ENCODE data around the gene MAMDC4.
"Not testable (repeated sequence)": the region's sequence is repeated elsewhere in the genome, so short reads cannot be mapped to it uniquely, and the experiment has no call there.

The MAMDC4 gene

GRCh38 chr9:136851941-136852663 lies at the start of gene MAMDC4:
TSS of gene MAMDC4 (plus strand) at chr9:136852346. CDS start at chr9:136852417, 71 bp downstream.
- no peak for DNase-seq (ENCODE audit: low spot score)

DNA sequence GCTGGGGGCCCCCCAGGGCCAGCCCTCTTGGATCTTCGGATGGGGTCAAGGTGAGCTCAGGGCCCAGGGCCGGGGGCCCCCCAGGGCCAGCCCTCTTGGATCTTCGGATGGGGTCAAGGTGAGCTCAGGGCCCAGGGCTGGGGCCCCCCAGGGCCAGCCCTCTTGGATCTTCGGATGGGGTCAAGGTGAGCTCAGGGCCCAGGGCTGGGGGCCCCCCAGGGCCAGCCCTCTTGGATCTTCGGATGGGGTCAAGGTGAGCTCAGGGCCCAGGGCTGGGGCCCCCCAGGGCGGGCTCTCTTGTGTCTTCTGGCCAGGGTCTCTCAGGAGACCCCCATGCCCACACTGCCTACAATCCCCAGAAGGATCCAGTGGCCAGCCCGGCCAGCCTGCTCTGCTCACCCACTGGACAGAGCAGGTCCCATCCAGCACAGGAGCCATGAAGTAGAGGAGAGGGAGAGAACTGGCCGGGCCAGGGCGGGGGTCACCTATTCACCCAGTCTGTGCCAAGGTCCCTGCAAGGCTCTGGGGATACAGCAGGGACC lies 49.1 kb upstream of the MAMDC4 start:
- DNase-seq (ENCODE audit: low spot score): not testable (repeated sequence)

- no peak for DNase-seq (ENCODE audit: low spot score)
These were observed 48.3 kb upstream of the MAMDC4 start for GRCh38 chr9:136803551-136804508.

- no peak for DNase-seq (ENCODE audit: low spot score)
These were observed 47.5 kb upstream of the MAMDC4 start for GRCh38 chr9:136804509-136805206.

DNA sequence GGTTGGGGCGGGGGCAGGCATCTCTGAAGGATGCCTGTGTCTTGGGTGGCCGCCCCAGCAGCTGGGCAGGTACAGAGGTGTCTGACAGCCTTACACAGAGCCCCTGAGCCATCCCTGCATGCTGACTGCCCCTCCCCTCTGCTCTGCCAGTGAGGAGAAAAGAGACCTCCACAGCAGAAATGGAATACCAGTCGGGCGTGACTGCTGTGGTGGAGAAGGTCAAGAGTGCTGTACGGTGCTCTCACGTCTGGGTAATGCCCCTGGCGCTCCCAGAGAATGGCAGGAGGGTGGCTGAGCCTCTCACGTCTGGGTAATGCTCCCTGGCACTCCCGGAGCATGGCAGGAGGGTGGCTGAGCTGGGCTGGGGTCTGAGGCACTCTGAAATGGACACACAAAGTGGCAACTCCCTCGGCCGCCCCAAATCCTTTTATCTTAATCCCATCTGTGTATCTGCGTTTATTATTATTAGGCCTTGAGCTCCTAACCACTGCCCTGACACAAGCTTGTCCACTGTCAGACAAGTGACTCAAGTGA lies 46.9 kb upstream of the MAMDC4 start:
- no peak for DNase-seq (ENCODE audit: low spot score)

GRCh38 chr9:136806067-136806466 lies 46.1 kb upstream of the MAMDC4 start:
- DNase-seq (ENCODE audit: low spot score): no peak

DNA sequence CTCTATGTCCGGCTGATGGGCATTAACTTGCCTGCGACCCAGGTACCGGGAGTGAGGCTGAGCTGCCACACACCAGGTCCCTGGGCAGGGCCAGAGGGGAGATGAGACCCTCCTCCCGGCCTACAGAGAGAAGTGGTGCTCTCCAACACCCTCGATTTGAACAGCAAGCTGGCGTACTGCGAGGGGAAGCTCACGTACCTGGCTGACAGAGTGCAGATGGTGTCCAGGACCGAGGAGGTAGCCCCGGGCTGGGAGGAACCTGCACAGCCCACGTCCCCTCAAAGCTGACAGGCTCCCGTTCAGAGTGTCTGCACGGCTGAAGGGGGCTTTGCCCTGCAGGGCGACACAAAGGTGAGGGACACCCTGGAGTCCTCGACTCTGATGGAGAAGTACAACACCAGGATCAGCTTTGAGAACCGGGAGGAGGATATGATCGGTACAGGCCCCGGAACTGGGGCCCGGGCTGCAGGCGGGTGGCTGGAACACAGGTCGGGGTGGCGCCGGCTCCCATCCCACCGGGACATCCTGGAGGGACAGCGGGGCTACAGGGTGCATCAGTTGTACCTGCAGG lies 45.4 kb upstream of the MAMDC4 start:
- no peak for DNase-seq (ENCODE audit: low spot score)

- peak; percentile 71 for DNase-seq (ENCODE audit: low spot score)
These were observed 44.7 kb upstream of the MAMDC4 start, which contains the start of gene RABL6 for GRCh38 chr9:136807281-136808074. TSS of gene RABL6 (plus strand) at chr9:136807948. CDS start at chr9:136808197, 249 bp downstream.

DNA sequence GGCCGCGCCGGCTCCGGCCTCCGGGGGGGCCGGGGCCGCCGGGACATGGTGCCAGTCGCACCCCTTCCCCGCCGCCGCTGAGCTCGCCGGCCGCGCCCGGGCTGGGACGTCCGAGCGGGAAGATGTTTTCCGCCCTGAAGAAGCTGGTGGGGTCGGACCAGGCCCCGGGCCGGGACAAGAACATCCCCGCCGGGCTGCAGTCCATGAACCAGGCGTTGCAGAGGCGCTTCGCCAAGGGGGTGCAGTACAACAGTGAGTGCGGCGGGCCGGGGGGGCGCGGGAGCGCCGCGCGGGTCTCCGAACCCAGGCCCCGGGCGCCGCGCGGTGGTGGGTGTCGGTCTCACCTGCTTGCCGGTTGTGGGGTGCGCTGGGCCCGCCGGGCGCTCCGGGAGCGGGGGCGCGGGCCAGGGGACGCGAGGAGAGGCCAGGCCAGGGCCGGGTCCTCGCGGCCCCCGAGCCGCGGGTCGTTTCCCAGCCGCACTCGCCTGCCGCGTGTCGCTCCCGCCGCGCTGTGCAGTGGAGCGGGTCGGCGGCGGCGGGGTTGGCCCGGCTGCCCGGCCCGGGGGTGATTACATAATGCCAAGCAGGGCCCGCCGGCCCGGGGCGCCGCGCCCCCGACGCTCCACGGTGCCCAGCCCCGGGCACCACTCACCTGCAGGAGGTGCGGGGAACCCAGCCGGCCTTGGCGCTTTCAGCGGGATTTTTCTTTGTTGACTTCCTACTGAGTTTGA lies 43.9 kb upstream of the MAMDC4 start:
- no peak for DNase-seq (ENCODE audit: low spot score)

DNA sequence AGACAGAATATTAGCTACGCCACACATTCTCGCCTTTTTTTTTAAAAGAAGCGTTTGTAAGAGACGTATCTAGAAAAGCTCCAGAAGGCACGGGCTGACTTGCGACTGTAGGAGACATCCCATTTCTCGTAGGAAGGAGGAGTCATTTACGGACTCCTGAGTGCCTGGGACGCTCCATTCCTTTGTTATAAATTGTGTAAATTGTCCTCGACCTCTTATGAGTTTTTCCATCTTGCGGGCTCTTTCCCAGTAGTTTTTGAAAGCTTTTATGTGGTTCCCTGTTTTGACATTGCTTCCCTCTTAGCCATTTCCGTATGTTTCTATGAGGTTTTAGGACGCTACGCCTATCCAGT lies 43.4 kb upstream of the MAMDC4 start:
- DNase-seq (ENCODE audit: low spot score): peak; percentile 34

DNA sequence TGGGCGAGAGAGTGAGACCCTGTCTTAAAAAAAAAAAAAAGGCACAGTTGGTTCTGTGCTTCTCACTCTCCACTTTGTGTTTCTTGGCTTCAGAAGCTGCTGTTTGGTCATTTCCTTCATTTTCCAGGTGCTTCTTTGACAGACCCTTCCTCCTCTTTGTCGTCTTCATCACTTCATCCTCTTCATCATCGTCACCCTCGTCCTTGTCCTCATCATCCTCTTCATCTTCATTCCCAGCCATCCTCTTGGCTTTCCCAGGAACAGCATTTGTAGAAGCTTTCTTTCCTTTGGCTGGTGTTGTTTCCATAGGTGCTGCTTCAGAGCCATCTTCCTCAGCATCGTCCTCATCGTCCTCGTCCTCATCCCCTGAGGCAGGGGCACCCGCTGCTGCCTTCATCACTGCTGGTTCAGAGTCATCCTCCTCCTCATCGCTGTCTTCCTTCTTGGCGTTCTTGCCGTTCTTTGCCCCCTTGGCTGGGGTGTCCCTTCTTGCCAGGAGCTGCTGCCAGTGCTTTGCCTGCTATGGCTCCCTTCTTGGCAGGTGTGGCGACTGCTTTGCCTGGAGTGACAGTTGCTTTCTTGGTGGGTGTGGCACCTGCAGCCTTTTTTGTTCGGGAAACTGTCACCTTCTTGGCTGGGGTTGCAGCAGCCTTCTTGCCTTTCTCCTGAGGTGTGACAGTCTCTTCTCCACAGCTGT lies 37.3 kb upstream of the MAMDC4 start:
- DNase-seq (ENCODE audit: low spot score): no peak

GRCh38 chr9:136815422-136815782 lies 36.7 kb upstream of the MAMDC4 start:
- DNase-seq (ENCODE audit: low spot score): no peak

- no peak for DNase-seq (ENCODE audit: low spot score)
These were observed 30.9 kb upstream of the MAMDC4 start for GRCh38 chr9:136820971-136821825.

- no peak for DNase-seq (ENCODE audit: low spot score)
These were observed 30.2 kb upstream of the MAMDC4 start for GRCh38 chr9:136821826-136822544.

GRCh38 chr9:136823136-136824046 lies 28.8 kb upstream of the MAMDC4 start:
- DNase-seq (ENCODE audit: low spot score): no peak

DNA sequence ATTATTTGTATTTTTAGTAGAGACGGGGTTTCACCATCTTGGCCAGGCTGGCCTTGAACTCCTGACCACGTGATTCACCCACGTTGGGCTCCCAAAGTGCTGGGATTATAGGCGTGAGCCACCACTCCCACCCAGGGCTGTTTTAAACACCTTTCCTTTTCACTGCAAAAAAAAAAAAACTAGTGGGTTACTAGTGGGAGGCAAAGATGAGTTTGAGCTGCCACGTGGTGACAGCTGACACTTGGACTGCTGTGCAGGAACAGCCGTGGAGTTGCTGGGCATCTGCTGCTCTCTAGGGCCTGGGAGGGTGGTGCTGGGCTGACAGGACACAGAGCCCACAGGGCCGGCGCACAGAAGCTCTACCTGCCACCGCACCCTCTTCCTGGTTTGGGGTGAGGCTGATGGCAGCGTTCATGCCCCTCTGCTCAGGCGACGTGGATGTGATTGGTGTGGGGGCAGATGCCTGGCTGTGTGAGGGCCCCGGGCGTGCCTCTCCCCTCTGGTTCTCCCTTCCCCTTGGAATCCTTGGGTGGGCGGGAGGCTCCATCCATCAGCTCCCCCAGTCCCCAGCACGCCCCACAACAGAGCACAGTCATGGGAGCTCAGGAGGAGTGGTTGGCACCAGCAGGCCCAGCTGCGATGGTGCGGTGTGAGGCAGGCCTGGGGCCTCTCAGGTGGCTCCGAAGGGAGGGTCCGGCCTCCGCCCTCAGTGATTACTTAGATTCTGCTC lies 27.5 kb upstream of the MAMDC4 start:
- no peak for DNase-seq (ENCODE audit: low spot score)

All from kidney capillary endothelial cell (primary cell).